ENCODE measurements around the gene CCDC39.

- TF ChIP-seq ZNF507 (tag; conservative IDR thresholded peaks at IDR 0.05) (no peak), POLR3G (IDR thresholded peaks at IDR 0.05; ENCODE audit: extremely low read depth, insufficient read length, insufficient replicate concordance) (no peak), POLR2A (conservative IDR thresholded peaks at IDR 0.05) (no peak), GABPA (tag; conservative IDR thresholded peaks at IDR 0.05; ENCODE audit: low read depth) (no peak), ZNF512 (tag; IDR thresholded peaks at IDR 0.05) (no peak), E2F4 (CRISPR knock-in tag; IDR thresholded peaks at IDR 0.05; ENCODE audit: low read depth) (no peak)
These were observed 40.7 kb upstream of the CCDC39 start for GRCh38 chr3:180720012-180720411.

Data from K562 (cell line).